ENCODE data around the gene DBNDD2.

DBNDD2 gene

DNA sequence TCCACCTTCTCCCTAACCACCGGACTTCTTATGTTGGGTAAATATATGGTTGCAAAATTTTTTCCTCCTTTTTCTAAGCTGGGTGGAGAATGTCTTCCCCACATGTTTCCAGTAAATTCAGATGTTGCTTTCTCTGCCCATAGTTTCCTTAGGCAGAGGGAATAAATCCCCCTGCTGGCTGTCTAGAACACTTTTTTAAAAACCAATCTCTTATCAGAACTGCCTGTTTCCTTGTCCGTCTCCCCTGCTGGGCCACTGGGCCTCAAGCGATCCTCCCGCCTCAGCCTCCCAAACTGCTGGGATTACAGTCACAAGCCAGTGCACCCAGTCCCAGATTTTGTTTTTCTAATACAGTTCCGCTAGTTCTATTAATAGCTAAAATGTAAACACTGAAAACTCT lies 51.5 kb downstream of the DBNDD2 start:
- TF ChIP-seq POLR2AphosphoS5 (IDR thresholded peaks at IDR 0.05; ENCODE audit: low read depth, low read length) (no peak), SIN3A (IDR thresholded peaks at IDR 0.05; ENCODE audit: borderline replicate concordance, insufficient read depth, low read length) (no peak), REST (IDR thresholded peaks at IDR 0.05; ENCODE audit: insufficient read depth in 1 of 2, low read depth in 2 of 2, low read length in 2 of 2) (no peak), FOXP2 (optimal IDR thresholded peaks at IDR 0.05; ENCODE audit: borderline replicate concordance, extremely low read depth, extremely low read length, insufficient read depth) (no peak), TAF1 (IDR thresholded peaks at IDR 0.05; ENCODE audit: borderline replicate concordance, insufficient read depth, low read length) (no peak)
